H1 (cell line): ENCODE measurements around the gene SYT14. TPM values are rescaled to one million over a fixed set of nuclear protein-coding genes. Genes with fewer than 3 reads are reported as not detected.

ENCODE experiments used
- CTCF ChIA-PET: fragments of 300-600 bp; sonication (Branson Sonifier 250); formaldehyde crosslinking; loops from one replicate; lab custom pipeline; 2021; ENCODE audit not compliant: partially characterized antibody; lab: Charles Lee
- POLR2A ChIA-PET: fragments of 300-600 bp; sonication (Branson Sonifier 250); formaldehyde crosslinking; loops from one replicate; lab custom pipeline; 2021; ENCODE audit warnings: inconsistent platforms; ENCODE audit not compliant: partially characterized antibody; lab: Charles Lee
- DNase-seq, 2 experiments: peaks; one replicate each; pipeline versions ENCODE4 v3.0.0 to v3.0.0-alpha.2; 2010 to 2022; ENCODE audit warnings: low spot score in 2 of 2, low read depth in 1 of 2, mixed read lengths in 1 of 2
- FAIRE-seq: peaks from 2 replicates; lab custom pipeline; 2011; peaks lifted over from hg19 to GRCh38; lab: Jason Lieb, UNC
- H2AFZ ChIP-seq: 2 replicates; pipeline ENCODE4 v1.8.1; 2012; ENCODE audit warnings: low read length, inconsistent platforms
- H2AK5ac ChIP-seq: 2 replicates; pipeline ENCODE4 v1.6.1; 2013; ENCODE audit warnings: low read depth, low read length
- H2BK120ac ChIP-seq: replicated peaks from 2 replicates; pipeline ENCODE3; 2013; ENCODE audit warnings: low read depth, low read length, inconsistent platforms
- H2BK12ac ChIP-seq: 2 replicates; pipeline ENCODE4 v1.6.1; 2013; ENCODE audit warnings: low read depth, low read length
- H2BK15ac ChIP-seq: 2 replicates; pipeline ENCODE4 v1.6.1; 2013; ENCODE audit warnings: low read length
- H2BK20ac ChIP-seq: 2 replicates; pipeline ENCODE4 v1.6.1; 2013; ENCODE audit warnings: low read length
- H2BK5ac ChIP-seq: 2 replicates; pipeline ENCODE4 v1.6.1; 2013; ENCODE audit warnings: low read depth, low read length
- H3K14ac ChIP-seq: 2 replicates; pipeline ENCODE4 v1.6.1; 2013; ENCODE audit warnings: inconsistent platforms; ENCODE audit not compliant: insufficient read length
- H3K18ac ChIP-seq: 2 replicates; pipeline ENCODE4 v1.6.1; 2013; ENCODE audit warnings: low read length; ENCODE audit errors: extremely low read depth
- H3K23ac ChIP-seq: 2 replicates; pipeline ENCODE4 v1.6.1; 2013; ENCODE audit warnings: inconsistent platforms; ENCODE audit not compliant: insufficient read length
- H3K23me2 ChIP-seq: 2 replicates; pipeline ENCODE4 v1.6.1; 2013; ENCODE audit warnings: low read depth, low read length
- H3K27ac ChIP-seq: 2 replicates; pipeline ENCODE4 v1.6.1; 2011; ENCODE audit warnings: low read depth, low read length, inconsistent platforms
- H3K27me3 ChIP-seq, 4 experiments: replicated peaks in 1 of 4; 1 replicate in 1 of 4; 2 replicates in 3 of 4; pipeline versions ENCODE4 v1.6.1 to v1.8.1; 2011 to 2013; ENCODE audit warnings: low read length in 3 of 4, mild to moderate bottlenecking in 3 of 4, inconsistent platforms in 2 of 4, mixed read lengths in 2 of 4, moderate library complexity in 1 of 4; ENCODE audit not compliant: control insufficient read depth in 3 of 4, insufficient read depth in 3 of 4; ENCODE audit errors: extremely low read depth in 1 of 4
- H3K36me3 ChIP-seq, 4 experiments: 2 replicates each; pipeline versions ENCODE4 v1.6.1 to v1.8.1; 2011 to 2013; ENCODE audit warnings: mild to moderate bottlenecking in 4 of 4, low read length in 3 of 4, moderate library complexity in 2 of 4, control low read depth in 1 of 4, inconsistent platforms in 1 of 4; ENCODE audit not compliant: insufficient read depth in 4 of 4, control insufficient read depth in 2 of 4
- H3K4ac ChIP-seq: replicated peaks from 2 replicates; pipeline ENCODE3; 2013; ENCODE audit warnings: low read length, low read depth, mixed read lengths, inconsistent platforms; ENCODE audit not compliant: insufficient read length
- H3K4me1 ChIP-seq, 4 experiments: replicated peaks in 1 of 4; 1 replicate in 1 of 4; 2 replicates in 3 of 4; pipeline versions ENCODE4 v1.6.1 to v1.8.1; 2011 to 2013; ENCODE audit warnings: low read length in 3 of 4, inconsistent platforms in 2 of 4, mixed read lengths in 1 of 4; ENCODE audit not compliant: insufficient read depth in 4 of 4, control insufficient read depth in 3 of 4
- H3K4me2 ChIP-seq, 2 experiments: 2 replicates each; pipeline versions ENCODE4 v1.6.1 to v1.8.1; 2011 to 2013; ENCODE audit warnings: low read depth in 2 of 2, low read length in 2 of 2, control low read depth in 1 of 2, inconsistent platforms in 1 of 2, mild to moderate bottlenecking in 1 of 2; ENCODE audit not compliant: insufficient read depth in 1 of 2
- H3K4me3 ChIP-seq, 4 experiments: fragments of 200-600, 300-600 bp in 1 of 4; sonication (generic), shearing (Covaris generic), sonication (Bioruptor Twin) in 1 of 4; 2 replicates each; pipeline versions ENCODE4 v1.5.1 to v1.8.1; 2011 to 2016; ENCODE audit warnings: low read length in 4 of 4, low read depth in 3 of 4, control low read depth in 2 of 4, inconsistent platforms in 2 of 4, mild to moderate bottlenecking in 2 of 4, mixed read lengths in 1 of 4, moderate library complexity in 1 of 4; ENCODE audit not compliant: insufficient read depth in 2 of 4; ENCODE audit errors: extremely low read depth in 1 of 4
- H3K56ac ChIP-seq: replicated peaks from 2 replicates; pipeline ENCODE3; 2013; ENCODE audit warnings: low read depth, mild to moderate bottlenecking, mixed read lengths, low read length, inconsistent platforms; ENCODE audit not compliant: insufficient read length
- H3K79me1 ChIP-seq: 2 replicates; pipeline ENCODE4 v1.6.1; 2013; ENCODE audit warnings: low read depth, low read length, control low read depth
- H3K79me2 ChIP-seq, 2 experiments: 2 replicates each; pipeline versions ENCODE4 v1.6.1 to v1.8.1; 2012 to 2013; ENCODE audit warnings: low read length in 2 of 2, mild to moderate bottlenecking in 2 of 2, inconsistent platforms in 1 of 2; ENCODE audit not compliant: insufficient read depth in 2 of 2, control insufficient read depth in 1 of 2
- H3K9ac ChIP-seq, 4 experiments: replicated peaks in 1 of 4; 1 replicate in 1 of 4; 2 replicates in 3 of 4; pipeline versions ENCODE4 v1.6.1 to v1.8.1; 2011 to 2013; ENCODE audit warnings: low read depth in 3 of 4, low read length in 3 of 4, control low read depth in 2 of 4, mild to moderate bottlenecking in 2 of 4, moderate library complexity in 2 of 4, inconsistent platforms in 1 of 4; ENCODE audit errors: extremely low read depth in 1 of 4
- H3K9me3 ChIP-seq, 2 experiments: 2 replicates each; pipeline versions ENCODE4 v1.6.1 to v1.8.1; 2012 to 2013; ENCODE audit warnings: mild to moderate bottlenecking in 2 of 2, moderate library complexity in 2 of 2, control low read depth in 1 of 2, inconsistent platforms in 1 of 2, low read depth in 1 of 2, low read length in 1 of 2, mixed read lengths in 1 of 2; ENCODE audit not compliant: insufficient read depth in 2 of 2
- H4K20me1 ChIP-seq, 2 experiments: replicated peaks in 1 of 2; 2 replicates each; pipeline versions ENCODE3 to v1.8.1; 2011 to 2013; ENCODE audit warnings: inconsistent platforms in 2 of 2, low read length in 2 of 2, mild to moderate bottlenecking in 1 of 2; ENCODE audit not compliant: insufficient read depth in 2 of 2, control insufficient read depth in 1 of 2
- H4K5ac ChIP-seq: 2 replicates; pipeline ENCODE4 v1.6.1; 2013; ENCODE audit warnings: low read length, low read depth, mixed read lengths, inconsistent platforms; ENCODE audit not compliant: insufficient read length
- H4K8ac ChIP-seq: 2 replicates; pipeline ENCODE4 v1.8.0; 2013; ENCODE audit warnings: mild to moderate bottlenecking, moderate library complexity, low read length, inconsistent platforms; ENCODE audit not compliant: insufficient read depth; ENCODE audit errors: extremely low read depth
- H4K91ac ChIP-seq: replicated peaks from 2 replicates; pipeline ENCODE3; 2013; ENCODE audit warnings: low read length, mixed read lengths, inconsistent platforms; ENCODE audit not compliant: insufficient read length
- CBX8 ChIP-seq: fragments of 300-800, 300-1000 bp; sonication (generic); IDR thresholded peaks from 2 replicates; pipeline ENCODE4 v1.7.1; 2016; ENCODE audit warnings: low read depth, low read length, borderline replicate concordance
- SP4 ChIP-seq: IDR thresholded peaks from 2 replicates; pipeline ENCODE4 v1.6.1; 2012; ENCODE audit warnings: low read length, inconsistent platforms
- YY1 ChIP-seq: IDR thresholded peaks from 2 replicates; pipeline ENCODE4 v1.6.1; 2011; ENCODE audit warnings: low read depth, mild to moderate bottlenecking, low read length
- WGBS, 2 experiments: shearing (Covaris generic) in 1 of 2; methylation state at CpG; one replicate each; pipeline versions ENCODE4 v1.1.6 to v1.1.7; 2013 to 2015; ENCODE audit warnings: low lambda C conversion rate in 2 of 2, mixed read lengths in 2 of 2, inconsistent platforms in 1 of 2, low coverage in 1 of 2, missing lambda C conversion rate in 1 of 2; ENCODE audit not compliant: insufficient replicate concordance in 2 of 2, insufficient coverage in 1 of 2, insufficient read length in 1 of 2; ENCODE audit errors: extremely low coverage in 1 of 2, missing lambda C conversion rate in 1 of 2; 5-methylcytosine and 5-hydroxymethylcytosine counted together
- polyA plus RNA-seq, 7 experiments: library from polyadenylated mRNA; depleted of rRNA in 3 of 7; stranded (reverse) in 5 of 7; unstranded in 2 of 7; fragments of >200 nt in 5 of 7; fragments of 200-250 nt in 2 of 7; gene quantifications; 1 replicate in 5 of 7; 2 replicates in 1 of 7; 4 replicates in 1 of 7; pipeline versions ENCODE4 v1.2.1 to v1.2.3, GENCODE V29; 2011 to 2013; ENCODE audit warnings: missing spikeins in 2 of 7, mixed read lengths in 2 of 7
- total RNA-seq: library from RNA; stranded (reverse); fragmentation: NEBNext Ultra II Directional; extraction: Animal tissue kit (Norgen Biotek cat#: 25700); gene quantifications from 2 replicates; pipeline ENCODE4 v1.2.1, GENCODE V29; 2021

SYT14 gene
- total and polyA plus RNA-seq, 2 of the 8 experiments (the other 6 are each of a cell fraction or from before 2014, with no cell fraction given), result 2.3 to 18.4 TPM

DNA sequence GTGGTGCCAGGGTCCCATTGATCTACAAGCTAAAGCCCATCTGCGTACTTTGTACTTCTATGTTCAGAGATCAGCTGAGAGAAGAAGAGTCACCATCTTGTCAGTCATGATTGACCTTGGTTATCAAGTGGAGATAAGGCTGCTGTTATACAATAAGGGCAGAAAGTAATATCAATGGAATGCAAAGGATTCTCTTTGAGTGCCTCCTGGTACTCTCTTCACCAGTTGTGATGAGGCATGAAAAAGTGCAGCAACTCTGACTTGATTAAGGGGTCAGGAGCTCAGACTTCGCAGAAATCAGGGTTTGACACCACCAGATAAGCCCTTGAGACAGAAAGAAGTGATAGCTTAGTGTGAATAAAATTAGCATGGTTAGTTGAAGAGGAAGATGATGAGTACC, 25.7 kb upstream of the SYT14 start:
- ChIA-PET CTCF (interaction anchor here (1.2 to 1.5 kb wide), 2 partner anchors 9 to 12 kb away, joined by 7 to 12 read pairs; no protein-coding TSS in a partner anchor), POLR2A (interaction anchor here (1.3 kb wide), 1 partner anchor 8 kb away, joined by 5 read pairs; no protein-coding TSS in a partner anchor)
- TF ChIP-seq CBX8, result no peak
- no peak for TF ChIP-seq SP4
- TF ChIP-seq YY1, result no peak
- H3K14ac ChIP-seq, result no peak overlapping the region
- no peaks in the 10 kb centered on the region for H3K27me3 ChIP-seq
- no peak overlapping the region for H2BK20ac ChIP-seq
- no peak overlapping the region for H3K9ac ChIP-seq
- DNase-seq, result no peak
- 0 out of 4 replicates have a peak, but pooled peaks cover 0 to 5% of the 10 kb centered on the region in 2 experiments for H3K9me3 ChIP-seq
- no peak overlapping the region for H3K4me3 ChIP-seq
- no peak for FAIRE-seq
- no peaks in the 10 kb centered on the region for H3K4me1 ChIP-seq
- no CpG with 5 or more reads among the region's 2 CpGs for WGBS, 2 experiments
- no peak overlapping the region for H3K56ac ChIP-seq
- no peak overlapping the region for H2BK120ac ChIP-seq
- H3K23ac ChIP-seq, result no peak overlapping the region
- H3K4ac ChIP-seq, result no peak overlapping the region
- no peaks in the 10 kb centered on the region for H4K20me1 ChIP-seq
- H4K5ac ChIP-seq, result no peak overlapping the region
- no peak overlapping the region for H3K4me2 ChIP-seq
- no peaks in the 10 kb centered on the region for H3K79me1 ChIP-seq
- no peak overlapping the region for H2BK5ac ChIP-seq
- no peaks in the 10 kb centered on the region for H3K79me2 ChIP-seq
- no peaks in the 10 kb centered on the region for H3K36me3 ChIP-seq
- H3K23me2 ChIP-seq, result no peaks in the 10 kb centered on the region
- no peak overlapping the region for H3K18ac ChIP-seq
- H2BK12ac ChIP-seq, result no peak overlapping the region
- H4K8ac ChIP-seq, result no peak overlapping the region
- H2BK15ac ChIP-seq, result no peak overlapping the region
- H2AK5ac ChIP-seq, result no peak overlapping the region
- H4K91ac ChIP-seq, result no peak overlapping the region
- H2AFZ ChIP-seq, result no peak overlapping the region
- no peak overlapping the region for H3K27ac ChIP-seq
